Natural killer cell treated with Interleukin-12 subunit alpha and Interleukin-12 subunit beta and Interleukin-15 and Interleukin-18, amount 100 ng/mL, for 72 hours (primary cell): ENCODE results near the gene NELL1. TPM values are rescaled to one million over a fixed set of nuclear protein-coding genes. Genes with fewer than 3 reads are reported as not detected.

Source experiments
- ATAC-seq, 2 donors: fragments of 150-1000 bp; cut with Tn5 transposase in 1 of 2; sonication (Bioruptor Pico), chemical (Tn5 transposase) in 1 of 2; 2 replicates each; pipeline ENCODE4 v1.10.0; 2021
- DNase-seq: peaks from one replicate; pipeline ENCODE4 v3.0.0; 2022; ENCODE audit warnings: low spot score
- H3K27ac Mint-ChIP-seq, 2 donors: 1 replicate in 1 of 2; 2 replicates in 1 of 2; pipeline ENCODE4 v1.8.0; 2022; ENCODE audit warnings: mixed read lengths in 2 of 2, mild to moderate bottlenecking in 1 of 2, moderate library complexity in 1 of 2
- H3K27me3 Mint-ChIP-seq, 2 donors: 1 replicate in 1 of 2; 2 replicates in 1 of 2; pipeline ENCODE4 v1.8.0; 2022; ENCODE audit warnings: mixed read lengths in 2 of 2
- H3K36me3 Mint-ChIP-seq: one replicate; pipeline ENCODE4 v1.8.0; 2022; ENCODE audit warnings: mixed read lengths
- H3K4me1 Mint-ChIP-seq, 2 donors: 1 replicate in 1 of 2; 2 replicates in 1 of 2; pipeline ENCODE4 v1.8.0; 2022; ENCODE audit warnings: low read depth in 2 of 2, mixed read lengths in 2 of 2, mild to moderate bottlenecking in 1 of 2
- H3K4me3 Mint-ChIP-seq: one replicate; pipeline ENCODE4 v1.8.0; 2022; ENCODE audit warnings: mixed read lengths
- H3K9me3 Mint-ChIP-seq: 2 replicates; pipeline ENCODE4 v1.8.0; 2022; ENCODE audit warnings: mixed read lengths
- total RNA-seq, 2 donors: library from RNA; stranded (reverse); gene quantifications; one replicate each; pipeline ENCODE4 v1.2.3, GENCODE V29; 2022

Gene NELL1
- total RNA-seq, 2 donors from 2014 or later = not detected

- no peaks in the 10 kb centered on the region for H3K27me3 Mint-ChIP-seq
- H3K4me1 Mint-ChIP-seq = no peaks in the 10 kb centered on the region
- H3K4me3 Mint-ChIP-seq = no peak overlapping the region
- DNase-seq = no peak
- H3K27ac Mint-ChIP-seq = no peak overlapping the region
- H3K36me3 Mint-ChIP-seq = no peaks in the 10 kb centered on the region
- no peak for ATAC-seq
- peaks cover 22% of the 10 kb centered on the region for H3K9me3 Mint-ChIP-seq
Measured at GRCh38 chr11:21564833-21565682, 895.7 kb downstream of the NELL1 start.

GRCh38 chr11:21566521-21567117 lies 897.2 kb downstream of the NELL1 start:
- ATAC-seq = no peak
- no peak for DNase-seq
- H3K9me3 Mint-ChIP-seq = peaks cover 17% of the 10 kb centered on the region
- H3K27ac Mint-ChIP-seq = no peak overlapping the region
- no peaks in the 10 kb centered on the region for H3K36me3 Mint-ChIP-seq
- H3K4me1 Mint-ChIP-seq = no peaks in the 10 kb centered on the region
- no peak overlapping the region for H3K4me3 Mint-ChIP-seq
- H3K27me3 Mint-ChIP-seq = no peaks in the 10 kb centered on the region

- ATAC-seq (no peak), DNase-seq (no peak)
- Mint-ChIP-seq H3K27ac (no peak overlapping the region), H3K36me3 (no peaks in the 10 kb centered on the region), H3K27me3 (no peaks in the 10 kb centered on the region), H3K9me3 (peaks cover 17% of the 10 kb centered on the region), H3K4me3 (no peak overlapping the region), H3K4me1 (no peaks in the 10 kb centered on the region)
Measured at GRCh38 chr11:21567645-21568290, 898.4 kb downstream of the NELL1 start.

GRCh38 chr11:21572210-21572609 lies 902.8 kb downstream of the NELL1 start:
- DNase-seq = no peak
- peaks cover 8% of the 10 kb centered on the region for H3K9me3 Mint-ChIP-seq
- no peak overlapping the region for H3K4me3 Mint-ChIP-seq
- no peak for ATAC-seq
- no peak overlapping the region for H3K27ac Mint-ChIP-seq
- no peaks in the 10 kb centered on the region for H3K27me3 Mint-ChIP-seq
- H3K36me3 Mint-ChIP-seq = no peaks in the 10 kb centered on the region
- H3K4me1 Mint-ChIP-seq = no peaks in the 10 kb centered on the region

GRCh38 chr11:21582791-21583190 lies 913.4 kb downstream of the NELL1 start:
- no peak for ATAC-seq
- peaks cover 4% of the 10 kb centered on the region for H3K36me3 Mint-ChIP-seq

GRCh38 chr11:21588754-21589153 lies 919.4 kb downstream of the NELL1 start:
- no peak overlapping the region for H3K27ac Mint-ChIP-seq
- H3K4me3 Mint-ChIP-seq = no peak overlapping the region
- no peak for ATAC-seq
- H3K27me3 Mint-ChIP-seq = no peaks in the 10 kb centered on the region
- H3K36me3 Mint-ChIP-seq = peaks cover 10% of the 10 kb centered on the region
- no peaks in the 10 kb centered on the region for H3K4me1 Mint-ChIP-seq
- H3K9me3 Mint-ChIP-seq = peaks cover 16% of the 10 kb centered on the region
- no peak for DNase-seq

More at GRCh38 chr11:21582791-21583190, 913.4 kb downstream of the NELL1 start:
- Mint-ChIP-seq H3K4me1 (no peaks in the 10 kb centered on the region), H3K4me3 (no peak overlapping the region), H3K27ac (no peak overlapping the region), H3K27me3 (no peaks in the 10 kb centered on the region), H3K9me3 (peaks cover 9% of the 10 kb centered on the region)
- no peak for DNase-seq

GRCh38 chr11:21602699-21603098 lies 933.3 kb downstream of the NELL1 start:
- Mint-ChIP-seq H3K27ac (no peak overlapping the region), H3K9me3 (peaks cover 8% of the 10 kb centered on the region), H3K4me1 (no peaks in the 10 kb centered on the region), H3K36me3 (no peaks in the 10 kb centered on the region), H3K27me3 (no peaks in the 10 kb centered on the region), H3K4me3 (no peak overlapping the region)
- no peak for DNase-seq
- no peak for ATAC-seq

- no peaks in the 10 kb centered on the region for H3K4me1 Mint-ChIP-seq
- peaks cover 8% of the 10 kb centered on the region for H3K9me3 Mint-ChIP-seq
- no peaks in the 10 kb centered on the region for H3K36me3 Mint-ChIP-seq
- H3K27ac Mint-ChIP-seq = no peak overlapping the region
- DNase-seq = no peak
- H3K4me3 Mint-ChIP-seq = no peak overlapping the region
- no peak for ATAC-seq
- no peaks in the 10 kb centered on the region for H3K27me3 Mint-ChIP-seq
Measured at GRCh38 chr11:21603886-21604285, 934.5 kb downstream of the NELL1 start.

- H3K4me1 Mint-ChIP-seq = no peaks in the 10 kb centered on the region
- H3K27ac Mint-ChIP-seq = no peak overlapping the region
- no peaks in the 10 kb centered on the region for H3K27me3 Mint-ChIP-seq
- no peak for ATAC-seq
- H3K36me3 Mint-ChIP-seq = no peaks in the 10 kb centered on the region
- H3K9me3 Mint-ChIP-seq = peaks cover 8% of the 10 kb centered on the region
- DNase-seq = no peak
- no peak overlapping the region for H3K4me3 Mint-ChIP-seq
Measured at GRCh38 chr11:21604564-21604963, 935.2 kb downstream of the NELL1 start.

GRCh38 chr11:21612326-21612725 lies 942.9 kb downstream of the NELL1 start:
- Mint-ChIP-seq H3K4me3 (no peak overlapping the region), H3K36me3 (no peaks in the 10 kb centered on the region), H3K27me3 (no peaks in the 10 kb centered on the region), H3K4me1 (no peaks in the 10 kb centered on the region), H3K27ac (no peak overlapping the region), H3K9me3 (peaks cover 8% of the 10 kb centered on the region)
- ATAC-seq = no peak
- no peak for DNase-seq

GRCh38 chr11:21614961-21615360 lies 945.6 kb downstream of the NELL1 start:
- no peaks in the 10 kb centered on the region for H3K4me1 Mint-ChIP-seq
- H3K27me3 Mint-ChIP-seq = no peaks in the 10 kb centered on the region
- peaks cover 9% of the 10 kb centered on the region for H3K9me3 Mint-ChIP-seq
- no peak overlapping the region for H3K27ac Mint-ChIP-seq
- H3K36me3 Mint-ChIP-seq = no peaks in the 10 kb centered on the region
- H3K4me3 Mint-ChIP-seq = no peak overlapping the region
- no peak for ATAC-seq
- DNase-seq = no peak

GRCh38 chr11:21615955-21616371 lies 946.6 kb downstream of the NELL1 start:
- DNase-seq = no peak
- peaks cover 11% of the 10 kb centered on the region for H3K9me3 Mint-ChIP-seq
- H3K36me3 Mint-ChIP-seq = no peaks in the 10 kb centered on the region
- no peaks in the 10 kb centered on the region for H3K4me1 Mint-ChIP-seq
- H3K4me3 Mint-ChIP-seq = no peak overlapping the region
- H3K27me3 Mint-ChIP-seq = no peaks in the 10 kb centered on the region
- no peak overlapping the region for H3K27ac Mint-ChIP-seq
- no peak for ATAC-seq

- no peaks in the 10 kb centered on the region for H3K36me3 Mint-ChIP-seq
- ATAC-seq = no peak
- no peak for DNase-seq
- H3K27ac Mint-ChIP-seq = no peak overlapping the region
- no peak overlapping the region for H3K4me3 Mint-ChIP-seq
- H3K4me1 Mint-ChIP-seq = peaks cover 0 to 3% of the 10 kb centered on the region in 2 donors
- no peaks in the 10 kb centered on the region for H3K27me3 Mint-ChIP-seq
- H3K9me3 Mint-ChIP-seq = peaks cover 15% of the 10 kb centered on the region
Measured at GRCh38 chr11:21622566-21622965, 953.2 kb downstream of the NELL1 start.

- no peaks in the 10 kb centered on the region for H3K36me3 Mint-ChIP-seq
Measured at GRCh38 chr11:21622995-21623394, 953.6 kb downstream of the NELL1 start.

More at GRCh38 chr11:21622995-21623394, 953.6 kb downstream of the NELL1 start:
- H3K9me3 Mint-ChIP-seq = peaks cover 19% of the 10 kb centered on the region
- no peak overlapping the region for H3K27ac Mint-ChIP-seq
- H3K4me3 Mint-ChIP-seq = no peak overlapping the region
- no peak for DNase-seq
- no peaks in the 10 kb centered on the region for H3K27me3 Mint-ChIP-seq
- H3K4me1 Mint-ChIP-seq = peaks cover 0 to 3% of the 10 kb centered on the region in 2 donors
- ATAC-seq = no peak
